Gastrocnemius medialis (tissue), 4 donors: ENCODE results near the gene SDCCAG8. TPM values are rescaled to one million over a fixed set of nuclear protein-coding genes. Genes with fewer than 3 reads are reported as not detected.

Experiments
- ATAC-seq, 2 donors: fragments of 150-250 bp; one replicate each; pipeline ENCODE4 v1.9.1; 2016
- DNase-seq, 2 donors: peaks; one replicate each; pipeline ENCODE4 v3.0.0-alpha.2; 2019
- H3K27ac ChIP-seq, 4 donors: fragments of 200-600 bp; sonication (generic); 1 replicate in 1 of 4; 2 replicates in 3 of 4; pipeline ENCODE4 v1.5.1; 2016 to 2018; ENCODE audit warnings: mild to moderate bottlenecking in 2 of 4, moderate library complexity in 1 of 4
- H3K27me3 ChIP-seq, 3 donors: fragments of 200-600 bp; sonication (generic) in 2 of 3; 1 replicate in 1 of 3; 2 replicates in 2 of 3; pipeline versions ENCODE4 v1.5.1 to v1.6.0; 2016 to 2019; ENCODE audit warnings: mild to moderate bottlenecking in 1 of 3, moderate library complexity in 1 of 3
- H3K36me3 ChIP-seq, 2 donors: fragments of 200-600 bp; sonication (generic) in 1 of 2; one replicate each; pipeline ENCODE4 v1.5.1; 2017 to 2018
- H3K4me1 ChIP-seq, 2 donors: fragments of 200-600 bp; sonication (generic) in 1 of 2; one replicate each; pipeline ENCODE4 v1.5.1; 2016 to 2017; ENCODE audit warnings: mild to moderate bottlenecking in 2 of 2
- H3K4me3 ChIP-seq, 4 donors: fragments of 200-600 bp; sonication (generic) in 3 of 4; 1 replicate in 1 of 4; 2 replicates in 3 of 4; pipeline ENCODE4 v1.5.1; 2016 to 2019; ENCODE audit warnings: mild to moderate bottlenecking in 2 of 4
- H3K9me3 ChIP-seq, 3 donors: fragments of 200-600 bp; sonication (generic) in 2 of 3; 1 replicate in 1 of 3; 2 replicates in 2 of 3; pipeline ENCODE4 v1.5.1; 2016 to 2019
- CTCF ChIP-seq, 5 experiments: fragments of 450-650 bp in 3 of 5; fragments of 200-600 bp in 2 of 5; sonication (generic) in 2 of 5; IDR thresholded peaks in 4 of 5; conservative IDR thresholded peaks in 1 of 5; 1 replicate in 4 of 5; 2 replicates in 1 of 5; pipeline ENCODE4 v1.5.1; 2016 to 2019; ENCODE audit warnings: antibody characterized with exemption in 5 of 5, mild to moderate bottlenecking in 3 of 5, moderate library complexity in 3 of 5
- POLR2A ChIP-seq, 2 donors: fragments of 450-650 bp; IDR thresholded peaks; one replicate each; pipeline ENCODE4 v1.6.1; 2017; ENCODE audit warnings: antibody characterized with exemption in 2 of 2, mild to moderate bottlenecking in 2 of 2, moderate library complexity in 2 of 2
- in situ Hi-C, 4 donors: fragments of 200-750 bp; cut with MboI; loops; one replicate each; pipeline versions ENCODE4 v1.15.0 to v1.8.0; 2017; ENCODE audit warnings: low sequenced_read_pairs in 4 of 4
- intact Hi-C: fragments of 100-400 bp; cut with DNase I; formaldehyde crosslinking; loops from one replicate; pipeline ENCODE4 v1.15.1; 2023; ENCODE audit warnings: low total_unique reads
- total RNA-seq, 4 donors: library from RNA; depleted of rRNA; stranded (reverse); fragments of >200 nt; gene quantifications; one replicate each; pipeline versions ENCODE4 v1.1.0 to v1.2.3, GENCODE V29; 2016

Gene SDCCAG8
- total RNA-seq, 4 donors from 2014 or later = 12.3 to 33.9 (median 26.1) TPM

GRCh38 chr1:243514927-243515326 lies 259.1 kb downstream of the SDCCAG8 start:
- in situ Hi-C loops (no loop called here), intact Hi-C loops (no loop called here)
- Histone ChIP-seq H3K27ac (no peak overlapping the region), H3K36me3 (peaks cover 0 to 4% of the 10 kb centered on the region in 2 donors), H3K9me3 (no peaks in the 10 kb centered on the region), H3K27me3 (no peaks in the 10 kb centered on the region), H3K4me1 (peaks cover 0 to 5% of the 10 kb centered on the region in 2 donors), H3K4me3 (no peak overlapping the region)
- ATAC-seq (no peak), DNase-seq (no peak)
- TF ChIP-seq CTCF (IDR thresholded peaks at IDR 0.05 in 4 of 5, conservative IDR thresholded peaks at IDR 0.05 in 1 of 5) = no peak

DNA sequence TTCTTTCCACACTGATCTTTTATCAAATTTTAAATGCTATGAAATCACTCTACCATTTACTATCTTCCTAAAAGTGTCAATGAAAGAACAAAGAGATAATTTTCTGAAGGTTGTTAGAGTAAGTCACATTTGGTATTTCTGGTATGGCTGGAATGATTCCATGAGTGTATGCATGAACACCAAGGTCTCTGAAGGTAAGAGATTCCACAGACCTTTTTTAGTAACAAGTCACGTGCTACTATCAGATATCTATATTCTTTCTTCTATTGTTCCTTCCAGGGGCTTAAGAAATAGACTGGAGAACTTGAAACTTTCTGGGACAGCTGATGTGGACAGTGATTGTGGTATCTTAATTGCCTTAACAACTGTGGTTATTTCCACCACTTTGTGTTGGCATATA lies 265.0 kb downstream of the SDCCAG8 start:
- ATAC-seq (no peak), DNase-seq (no peak)
- H3K9me3 ChIP-seq = no peaks in the 10 kb centered on the region
- H3K36me3 ChIP-seq = peaks cover 0 to 4% of the 10 kb centered on the region in 2 donors
- H3K27me3 ChIP-seq = no peaks in the 10 kb centered on the region
- TF ChIP-seq POLR2A (IDR thresholded peaks at IDR 0.05) = no peak
- no peak for TF ChIP-seq CTCF (IDR thresholded peaks at IDR 0.05 in 4 of 5, conservative IDR thresholded peaks at IDR 0.05 in 1 of 5)
- in situ Hi-C loops = no loop called here
- H3K4me1 ChIP-seq = peaks cover 0 to 5% of the 10 kb centered on the region in 2 donors
- H3K4me3 ChIP-seq = no peak overlapping the region
- intact Hi-C loops = no loop called here
- no peak overlapping the region for H3K27ac ChIP-seq

DNA sequence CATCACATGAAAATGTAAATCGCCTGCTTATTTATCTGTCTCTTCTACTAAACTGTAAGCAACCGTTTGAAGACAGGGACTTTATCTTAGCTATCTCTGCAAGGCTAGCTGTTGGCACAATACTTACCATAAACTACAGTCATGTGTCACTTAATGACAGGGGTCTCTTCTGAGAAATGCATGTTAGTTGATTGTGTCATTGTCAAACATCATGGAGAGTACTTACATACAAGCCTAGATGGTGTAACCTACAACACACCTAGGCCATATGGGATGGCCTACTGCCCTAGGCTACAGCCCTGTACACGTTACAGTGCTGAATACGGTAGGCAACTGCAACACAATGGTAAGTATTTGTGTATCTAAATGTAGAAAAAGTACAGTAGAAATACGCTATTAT lies 267.9 kb downstream of the SDCCAG8 start:
- Histone ChIP-seq H3K4me3 (no peak overlapping the region), H3K27me3 (no peaks in the 10 kb centered on the region), H3K36me3 (no peaks in the 10 kb centered on the region), H3K4me1 (peaks cover 0 to 5% of the 10 kb centered on the region in 2 donors), H3K27ac (no peak overlapping the region), H3K9me3 (no peaks in the 10 kb centered on the region)
- intact Hi-C loops = no loop called here
- in situ Hi-C loops = no loop called here
- TF ChIP-seq CTCF (IDR thresholded peaks at IDR 0.05 in 4 of 5, conservative IDR thresholded peaks at IDR 0.05 in 1 of 5) (no peak), POLR2A (IDR thresholded peaks at IDR 0.05) (no peak)
- no peak for DNase-seq
- no peak for ATAC-seq

- intact Hi-C loops (no loop called here), in situ Hi-C loops (no loop called here)
Observed at GRCh38 chr1:243525085-243525487, 269.2 kb downstream of the SDCCAG8 start.

More at GRCh38 chr1:243525085-243525487, 269.2 kb downstream of the SDCCAG8 start:
- H3K36me3 ChIP-seq = no peaks in the 10 kb centered on the region
- no peaks in the 10 kb centered on the region for H3K27me3 ChIP-seq
- TF ChIP-seq CTCF (IDR thresholded peaks at IDR 0.05 in 4 of 5, conservative IDR thresholded peaks at IDR 0.05 in 1 of 5) (no peak), POLR2A (IDR thresholded peaks at IDR 0.05) (no peak)
- H3K4me3 ChIP-seq = no peak overlapping the region
- H3K9me3 ChIP-seq = no peaks in the 10 kb centered on the region
- DNase-seq (no peak), ATAC-seq (no peak)
- no peak overlapping the region for H3K27ac ChIP-seq
- peaks cover 0 to 5% of the 10 kb centered on the region in 2 donors for H3K4me1 ChIP-seq
